GM12864 (cell line): ENCODE measurements around the gene CSNK1G3.
"Not testable (repeated sequence)": the region's sequence is repeated elsewhere in the genome, so short reads cannot be mapped to it uniquely, and the experiment has no call there.

Experiments
- DNase-seq: peaks from one replicate; pipeline ENCODE4 v3.0.0-alpha.2; 2011; ENCODE audit warnings: low read depth
- H3K4me3 ChIP-seq: 2 replicates; pipeline ENCODE4 v1.5.1; 2011; ENCODE audit warnings: mild to moderate bottlenecking, low read depth, low read length, control low read depth
- TF ChIP-seq, protein P1 (sequence below): IDR thresholded peaks from 2 replicates; pipeline ENCODE4 v1.5.1; 2011; ENCODE audit warnings: low read depth, mild to moderate bottlenecking, moderate library complexity, low read length, control low read depth, inconsistent platforms; ENCODE audit errors: missing control alignments

Gene CSNK1G3

DNA sequence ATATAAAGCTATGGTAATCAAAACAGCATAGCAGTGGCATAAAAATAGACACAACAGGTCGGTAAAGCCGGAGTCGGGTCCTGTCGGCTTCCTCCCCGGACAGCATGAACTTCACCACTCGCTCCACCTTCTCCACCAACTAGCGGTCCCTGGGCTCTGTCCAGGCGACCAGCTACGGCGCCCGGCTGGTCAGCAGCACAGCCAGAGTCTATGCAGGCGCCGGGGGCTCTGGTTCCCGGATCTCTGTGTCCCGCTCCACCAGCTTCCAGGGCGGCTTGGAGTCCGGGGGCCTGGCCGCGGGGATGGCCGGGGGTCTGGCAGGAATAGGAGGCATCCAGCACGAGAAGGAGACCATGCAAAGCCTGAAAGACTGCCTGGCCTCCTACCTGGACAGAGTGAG lies 124.0 kb downstream of the CSNK1G3 start:
- DNase-seq, result no peak
- TF ChIP-seq, protein P1, sequence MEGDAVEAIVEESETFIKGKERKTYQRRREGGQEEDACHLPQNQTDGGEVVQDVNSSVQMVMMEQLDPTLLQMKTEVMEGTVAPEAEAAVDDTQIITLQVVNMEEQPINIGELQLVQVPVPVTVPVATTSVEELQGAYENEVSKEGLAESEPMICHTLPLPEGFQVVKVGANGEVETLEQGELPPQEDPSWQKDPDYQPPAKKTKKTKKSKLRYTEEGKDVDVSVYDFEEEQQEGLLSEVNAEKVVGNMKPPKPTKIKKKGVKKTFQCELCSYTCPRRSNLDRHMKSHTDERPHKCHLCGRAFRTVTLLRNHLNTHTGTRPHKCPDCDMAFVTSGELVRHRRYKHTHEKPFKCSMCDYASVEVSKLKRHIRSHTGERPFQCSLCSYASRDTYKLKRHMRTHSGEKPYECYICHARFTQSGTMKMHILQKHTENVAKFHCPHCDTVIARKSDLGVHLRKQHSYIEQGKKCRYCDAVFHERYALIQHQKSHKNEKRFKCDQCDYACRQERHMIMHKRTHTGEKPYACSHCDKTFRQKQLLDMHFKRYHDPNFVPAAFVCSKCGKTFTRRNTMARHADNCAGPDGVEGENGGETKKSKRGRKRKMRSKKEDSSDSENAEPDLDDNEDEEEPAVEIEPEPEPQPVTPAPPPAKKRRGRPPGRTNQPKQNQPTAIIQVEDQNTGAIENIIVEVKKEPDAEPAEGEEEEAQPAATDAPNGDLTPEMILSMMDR, result no peak
- no peak overlapping the region for H3K4me3 ChIP-seq

DNA sequence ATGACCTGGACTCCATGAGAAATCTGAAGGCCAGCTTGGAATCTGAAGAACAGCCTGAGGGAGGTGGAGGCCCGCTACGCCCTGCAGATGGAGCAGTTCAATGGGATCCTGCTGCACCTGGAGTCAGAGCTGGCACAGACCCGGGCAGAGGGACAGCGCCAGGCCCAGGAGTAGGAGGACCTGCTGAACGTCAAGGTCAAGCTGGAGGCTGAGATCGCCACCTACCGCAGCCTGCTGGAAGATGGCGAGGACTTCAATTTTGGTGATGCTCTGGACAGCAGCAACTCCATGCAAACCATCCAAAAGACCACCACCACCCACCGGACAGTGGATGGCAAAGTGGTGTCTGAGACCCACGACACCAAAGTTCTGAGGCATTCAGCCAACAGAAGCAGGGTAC lies 125.1 kb downstream of the CSNK1G3 start:
- not testable (repeated sequence) for DNase-seq, H3K4me3 ChIP-seq

DNA sequence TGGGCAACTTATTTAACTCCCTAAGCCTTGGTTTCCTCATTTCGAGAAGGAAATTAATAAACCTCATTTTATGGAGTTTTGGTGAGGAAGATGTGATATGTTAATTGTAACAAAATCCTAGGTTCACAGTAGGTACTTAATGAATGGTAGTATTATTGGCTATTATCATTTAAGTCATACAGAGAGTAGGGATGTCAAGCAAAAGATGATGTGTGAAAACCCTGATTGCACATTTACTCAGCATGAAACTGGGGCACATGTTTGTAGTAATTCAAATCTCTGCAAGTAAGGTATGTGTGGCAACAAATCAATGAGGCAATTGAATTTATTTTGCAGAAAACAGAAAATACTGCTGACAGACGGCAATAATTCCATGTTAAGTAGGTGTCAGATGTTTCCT lies 127.3 kb downstream of the CSNK1G3 start:
- H3K4me3 ChIP-seq, result no peak overlapping the region
- DNase-seq, result no peak
- TF ChIP-seq, protein P1, result no peak

DNA sequence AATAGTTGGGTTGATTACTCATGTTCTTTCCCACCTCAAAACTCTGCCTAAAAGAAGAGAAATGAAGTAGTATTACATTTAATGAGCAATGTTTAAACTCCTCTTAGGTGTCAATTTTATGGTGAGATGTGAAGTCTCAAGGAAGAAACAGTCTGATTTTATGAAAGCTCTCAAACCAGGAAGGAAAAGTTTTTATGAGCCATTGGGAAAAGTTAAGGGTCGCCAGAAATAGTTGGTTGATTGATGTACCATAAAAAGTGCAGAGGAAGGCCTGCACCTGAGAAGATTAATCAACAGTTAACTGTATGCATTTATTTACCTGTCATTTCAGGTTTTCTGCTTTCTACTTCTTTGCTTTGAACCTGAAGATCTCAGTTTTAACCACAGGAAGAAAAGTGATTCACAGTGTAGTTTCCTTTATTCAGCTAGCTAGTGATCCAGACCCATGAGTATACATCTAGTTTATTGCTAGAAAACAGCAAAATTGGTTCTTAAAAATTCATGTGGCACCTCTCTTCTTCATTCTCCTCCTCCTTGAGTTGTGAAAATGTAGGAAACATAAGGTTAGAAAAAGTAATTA lies 133.1 kb downstream of the CSNK1G3 start:
- no peak overlapping the region for H3K4me3 ChIP-seq
- no peak for DNase-seq
- TF ChIP-seq, protein P1, result no peak

DNA sequence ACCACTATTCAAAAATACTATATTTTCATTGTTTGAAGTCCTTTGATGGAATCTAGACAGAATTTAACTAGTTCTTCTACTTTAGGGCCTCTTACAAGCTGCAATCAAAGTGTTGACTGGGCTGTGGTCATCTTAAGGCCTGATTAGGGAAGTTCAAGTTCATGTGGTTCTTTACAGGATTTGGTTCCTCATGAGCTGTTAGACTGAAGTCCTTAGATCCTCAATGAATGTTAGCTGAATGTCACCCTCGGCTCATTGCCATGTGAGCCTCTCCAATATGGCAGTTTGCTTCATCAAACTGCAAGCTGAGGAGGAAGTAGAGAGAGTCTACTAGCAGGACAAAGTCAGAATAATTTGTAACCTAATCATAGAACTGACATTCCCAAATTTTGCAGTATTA lies 135.1 kb downstream of the CSNK1G3 start:
- no peak overlapping the region for H3K4me3 ChIP-seq
- TF ChIP-seq, protein P1, result no peak
- DNase-seq, result no peak

DNA sequence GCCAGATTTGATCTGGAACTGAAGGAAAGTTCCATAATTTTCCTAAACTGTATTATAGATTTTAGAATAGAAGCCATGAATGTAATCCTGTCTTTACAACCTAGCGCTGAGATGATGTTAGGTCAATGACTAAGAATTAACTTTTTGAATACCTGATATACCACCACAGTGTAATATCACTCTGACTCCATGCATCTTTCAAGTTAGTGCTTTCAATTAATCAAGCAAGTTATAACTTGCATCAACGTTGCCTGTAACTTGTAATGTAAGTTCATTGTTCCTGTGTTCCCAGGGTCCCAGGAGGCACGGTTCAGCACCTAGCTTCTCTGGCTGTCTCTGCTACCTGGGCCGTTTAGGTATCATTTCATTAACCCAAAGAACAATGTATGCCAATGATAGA lies 139.3 kb downstream of the CSNK1G3 start:
- DNase-seq, result no peak
- no peak overlapping the region for H3K4me3 ChIP-seq
- TF ChIP-seq, protein P1, result no peak

DNA sequence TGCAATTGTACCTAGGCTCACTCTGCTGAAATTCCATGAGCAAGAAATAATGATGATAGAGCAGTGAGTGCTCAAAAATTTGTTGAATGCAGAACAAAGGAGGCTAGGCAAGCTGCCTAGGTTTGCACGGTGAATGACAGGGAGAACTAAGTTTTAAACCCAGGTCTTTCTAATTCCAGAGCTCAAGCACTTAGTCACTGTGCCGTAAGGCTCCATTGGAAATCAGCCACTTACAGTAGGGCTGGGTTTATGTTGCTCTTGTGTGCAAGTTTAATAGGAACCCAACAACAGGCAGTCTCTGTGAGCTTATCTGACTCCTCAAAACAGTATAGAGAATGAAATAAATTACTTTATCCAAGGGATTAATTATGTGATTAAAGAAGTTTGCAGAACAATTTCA lies 147.0 kb downstream of the CSNK1G3 start:
- DNase-seq, result no peak
- TF ChIP-seq, protein P1, result no peak
- H3K4me3 ChIP-seq, result no peak overlapping the region
